ENCODE measurements around the gene MPP2.
"Not testable (repeated sequence)": the region's sequence is repeated elsewhere in the genome, so short reads cannot be mapped to it uniquely, and the experiment has no call there.

MPP2 gene

DNA sequence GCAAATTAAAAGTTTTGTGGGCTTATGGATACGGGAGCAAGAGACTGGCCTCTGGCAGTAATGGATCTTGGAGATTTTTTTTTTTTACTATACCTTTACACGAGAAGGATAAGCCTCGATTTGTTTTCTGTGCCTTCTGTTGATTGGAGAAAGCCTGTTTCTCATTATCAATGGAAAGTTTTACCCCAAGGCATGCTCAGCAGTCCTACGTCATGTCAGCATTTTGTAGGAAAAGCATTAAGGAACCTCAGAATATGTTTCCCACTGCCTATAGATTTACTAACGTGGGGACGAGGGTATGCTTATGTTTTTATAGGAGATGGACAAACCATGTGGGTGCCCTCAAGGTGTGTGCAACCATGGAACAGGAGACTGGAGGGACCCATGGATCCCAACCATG lies 33.5 kb downstream of the MPP2 start:
- no peak for DNase-seq

DNA sequence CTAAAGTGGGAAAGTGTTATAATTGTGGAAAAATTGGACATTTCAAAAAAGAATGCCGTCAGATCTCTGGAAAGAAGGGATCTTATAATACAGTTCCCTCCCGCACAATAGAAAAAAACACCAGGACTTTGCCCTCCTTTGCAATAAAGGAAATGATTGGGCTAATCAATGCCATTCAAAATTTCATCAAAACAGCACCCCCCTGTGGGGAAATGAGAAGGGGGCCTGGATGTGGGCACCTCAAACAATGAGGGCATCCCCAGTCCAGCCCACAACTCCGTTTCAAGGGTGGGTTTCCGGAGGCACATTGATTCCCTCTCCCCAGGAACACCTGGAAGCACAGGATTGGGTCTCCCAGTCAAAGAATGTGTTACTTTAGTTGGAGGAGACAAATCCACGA lies 34.2 kb downstream of the MPP2 start:
- DNase-seq, result no peak

DNA sequence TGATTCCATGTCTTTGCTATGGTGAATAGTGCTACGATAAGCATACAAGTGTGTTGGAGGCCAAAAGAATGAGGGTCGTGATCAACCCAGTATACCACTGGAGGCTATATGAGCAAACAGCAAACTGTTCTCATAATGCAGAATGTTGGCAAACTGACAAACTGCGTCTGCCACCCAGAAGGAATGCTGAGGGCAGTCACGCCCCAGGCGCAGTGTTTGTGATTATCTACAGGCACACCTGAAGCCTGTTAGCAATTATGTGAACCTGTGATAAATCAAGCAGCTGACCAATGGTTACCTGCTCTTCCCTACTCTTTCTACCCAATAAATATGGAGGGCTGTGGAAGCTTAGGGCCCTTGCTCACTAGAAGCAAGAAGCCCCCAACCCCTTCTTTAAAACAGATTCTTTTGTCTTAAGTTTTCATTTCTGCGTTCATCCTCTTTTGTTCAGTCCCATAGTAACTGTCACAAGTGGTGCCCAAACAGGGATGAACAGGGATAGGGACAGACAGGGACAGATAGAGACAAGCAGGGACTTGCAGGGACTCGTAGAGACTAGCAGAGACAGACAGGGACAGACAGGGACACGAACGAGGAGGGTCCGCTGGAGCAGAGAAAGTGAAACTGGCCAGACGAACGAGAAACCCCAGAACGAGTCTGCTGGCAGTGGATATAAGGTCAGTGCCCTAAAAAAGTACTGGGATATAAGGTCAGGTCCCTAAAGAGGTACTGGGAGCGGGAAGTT lies 35.2 kb downstream of the MPP2 start:
- DNase-seq, result no peak

DNA sequence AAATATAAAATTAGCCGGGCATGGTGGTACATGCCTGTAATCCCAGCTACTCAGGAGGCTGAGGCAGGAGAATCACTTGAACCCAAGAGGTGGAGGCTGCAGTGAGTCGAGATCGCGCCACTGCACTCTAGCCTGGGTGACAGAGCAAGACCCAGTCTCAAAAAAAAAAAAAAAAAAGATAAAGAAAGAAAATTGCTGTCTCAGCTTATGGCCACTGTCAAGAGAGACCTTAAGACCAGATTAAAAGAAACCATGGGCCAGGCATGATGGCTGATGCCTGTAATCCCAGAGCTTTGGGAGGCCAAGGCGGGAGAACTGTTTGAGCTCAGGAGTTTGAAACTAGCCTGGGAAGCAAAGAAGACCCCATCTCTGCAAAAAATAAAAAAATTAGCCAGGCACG lies 38.3 kb downstream of the MPP2 start:
- not testable (repeated sequence) for DNase-seq

DNA sequence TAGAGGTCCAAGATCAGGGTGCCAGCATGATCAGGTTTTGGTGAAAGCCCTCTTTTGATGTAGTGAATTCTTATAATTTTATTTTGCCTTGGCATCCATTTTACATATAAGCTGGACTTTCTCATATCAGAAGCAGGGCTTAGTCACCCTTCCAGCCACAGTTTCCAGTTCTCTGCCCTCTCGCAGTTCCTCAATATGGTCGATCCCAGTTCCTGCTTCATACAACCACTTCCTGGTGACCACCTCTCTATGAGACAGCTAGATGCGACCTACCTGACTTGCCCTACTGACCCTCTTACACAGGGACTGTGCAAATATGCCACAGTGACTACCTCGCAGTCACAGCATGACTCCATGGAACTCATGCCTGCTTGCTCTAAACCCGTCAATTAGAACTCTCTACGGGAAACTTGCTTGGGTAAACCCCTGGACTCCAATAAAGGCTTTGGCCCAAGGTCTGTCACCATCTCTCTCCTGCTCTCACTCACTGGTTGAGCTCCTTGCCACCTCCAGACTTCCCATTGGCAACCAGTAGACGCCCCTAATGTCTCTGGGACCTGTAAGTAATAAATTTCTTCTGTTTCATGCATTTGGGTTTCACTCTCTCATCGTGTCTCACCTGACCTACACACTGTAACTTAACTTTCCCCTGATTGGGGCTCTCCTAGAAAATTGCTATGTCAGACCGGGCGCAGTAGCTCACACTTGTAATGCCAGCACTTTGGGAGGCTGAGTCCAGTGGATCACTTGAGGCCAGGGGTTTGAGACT lies 38.9 kb downstream of the MPP2 start:
- no peak for DNase-seq

DNA sequence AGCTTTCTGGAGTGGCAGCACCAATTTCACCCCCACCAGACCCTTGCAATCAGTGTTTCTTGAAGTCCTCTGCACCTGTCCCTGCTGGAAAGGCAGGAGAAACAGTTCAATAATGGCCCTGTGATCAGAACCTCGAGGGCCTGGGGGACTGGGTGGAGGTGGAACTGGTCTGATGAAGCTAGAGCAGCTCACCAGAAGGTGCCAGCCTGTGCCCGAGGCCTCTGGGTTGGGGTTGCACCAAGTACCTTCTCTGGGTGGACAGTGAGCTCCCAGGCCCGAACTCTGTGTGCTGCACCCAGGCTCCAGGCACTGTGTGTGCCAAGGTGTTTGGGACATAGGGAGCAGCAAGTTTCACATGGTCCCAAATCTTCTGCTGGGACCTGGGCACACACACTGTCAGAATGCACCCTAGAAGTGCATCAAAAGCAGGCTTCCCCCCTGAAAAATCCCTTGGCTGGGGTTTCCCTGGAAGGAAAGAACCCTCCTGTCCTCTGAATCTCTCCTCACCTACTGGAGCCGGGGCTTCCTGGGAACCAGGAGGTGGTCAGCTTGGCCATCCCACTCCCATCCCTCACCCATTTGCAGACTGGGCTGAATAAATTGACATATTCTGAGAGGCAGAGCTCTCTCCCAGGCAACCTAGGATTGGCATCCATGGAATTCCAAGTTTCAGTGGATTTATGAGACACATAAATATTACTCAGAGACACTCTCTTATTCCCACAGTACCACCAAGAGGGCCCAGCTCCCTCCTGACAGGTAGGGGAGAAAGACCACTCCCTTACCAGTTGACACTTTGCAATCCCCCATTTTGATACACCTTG lies 43.0 kb downstream of the MPP2 start:
- no peak for DNase-seq

DNA sequence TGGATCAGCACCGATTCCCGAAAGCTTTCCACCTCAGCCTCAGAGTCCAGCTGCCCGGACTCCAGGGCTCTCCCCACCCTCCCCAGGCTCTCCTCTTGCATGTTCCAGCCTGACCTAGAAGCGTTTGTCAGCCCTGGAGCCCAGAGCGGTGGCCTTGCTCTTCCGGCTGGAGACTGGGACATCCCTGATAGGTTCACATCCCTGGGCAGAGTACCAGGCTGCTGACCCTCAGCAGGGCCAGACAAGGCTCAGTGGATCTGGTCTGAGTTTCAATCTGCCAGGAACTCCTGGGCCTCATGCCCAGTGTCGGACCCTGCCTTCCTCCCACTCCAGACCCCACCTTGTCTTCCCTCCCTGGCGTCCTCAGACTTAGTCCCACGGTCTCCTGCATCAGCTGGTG lies 45.4 kb downstream of the MPP2 start:
- DNase-seq, result no peak

DNA sequence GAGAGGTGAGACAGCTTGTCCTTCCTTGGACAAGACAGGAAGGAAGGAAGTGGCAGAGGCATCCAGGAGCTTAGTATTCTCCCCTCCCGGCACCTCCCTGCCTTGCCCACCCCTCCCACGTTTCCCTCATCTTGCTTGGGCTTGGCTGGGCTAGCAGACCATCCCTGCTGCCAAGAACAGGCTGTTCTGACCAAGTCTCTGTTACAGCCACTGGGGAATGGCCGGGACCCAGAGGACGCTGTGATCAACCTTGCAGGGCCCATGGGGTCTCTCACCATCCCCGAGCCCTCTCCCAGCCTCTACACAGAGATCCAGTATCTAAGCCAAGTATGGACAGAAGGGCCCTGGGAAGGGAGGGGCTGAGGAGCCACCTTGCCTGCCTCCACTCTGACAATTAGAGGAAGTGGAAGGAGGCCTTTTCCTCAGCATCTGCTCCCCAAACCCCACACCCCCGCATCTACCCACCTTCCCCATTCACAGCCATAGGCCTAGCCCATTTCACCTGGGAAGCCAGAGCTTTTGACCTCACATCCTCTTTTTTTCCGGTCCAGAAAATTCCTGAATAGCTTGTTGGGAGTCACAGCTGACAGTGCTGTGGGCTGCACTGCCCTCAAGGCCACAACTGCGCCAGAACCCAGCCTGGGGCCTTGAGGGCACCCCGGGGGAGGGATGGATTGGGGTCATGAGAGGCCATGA lies 46.3 kb downstream of the MPP2 start:
- DNase-seq, result no peak

DNA sequence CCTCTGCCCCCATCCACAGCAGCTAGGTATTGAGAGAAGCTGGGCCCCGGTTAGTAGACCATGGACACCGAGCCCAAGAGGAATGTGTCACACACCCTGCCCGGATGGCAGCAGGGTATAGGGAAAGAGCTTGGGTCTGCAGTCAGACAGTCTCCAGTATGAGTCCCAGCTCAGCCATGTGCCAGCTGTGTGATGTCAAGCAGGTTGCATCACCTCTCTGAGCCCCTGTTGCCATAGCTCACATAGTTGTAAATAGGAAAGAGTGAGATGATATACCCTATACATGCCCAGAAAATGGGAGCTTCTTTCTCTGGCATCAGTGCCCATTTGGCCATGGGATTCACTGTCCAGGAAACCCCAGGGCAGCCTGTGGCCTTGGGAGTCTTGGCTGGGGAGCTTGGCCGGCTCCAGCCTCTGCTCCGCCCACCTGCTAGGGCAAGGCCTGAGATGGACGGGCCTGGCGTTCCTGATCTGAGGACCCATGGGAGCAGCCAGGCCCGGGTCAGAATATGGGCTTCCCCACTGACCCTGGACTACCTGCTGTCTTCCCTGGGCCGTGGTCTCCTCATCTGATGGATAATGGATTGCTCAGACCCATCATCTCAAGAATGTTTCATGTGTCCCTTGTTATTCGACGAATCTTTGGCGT lies 47.1 kb downstream of the MPP2 start:
- no peak for DNase-seq

DNA sequence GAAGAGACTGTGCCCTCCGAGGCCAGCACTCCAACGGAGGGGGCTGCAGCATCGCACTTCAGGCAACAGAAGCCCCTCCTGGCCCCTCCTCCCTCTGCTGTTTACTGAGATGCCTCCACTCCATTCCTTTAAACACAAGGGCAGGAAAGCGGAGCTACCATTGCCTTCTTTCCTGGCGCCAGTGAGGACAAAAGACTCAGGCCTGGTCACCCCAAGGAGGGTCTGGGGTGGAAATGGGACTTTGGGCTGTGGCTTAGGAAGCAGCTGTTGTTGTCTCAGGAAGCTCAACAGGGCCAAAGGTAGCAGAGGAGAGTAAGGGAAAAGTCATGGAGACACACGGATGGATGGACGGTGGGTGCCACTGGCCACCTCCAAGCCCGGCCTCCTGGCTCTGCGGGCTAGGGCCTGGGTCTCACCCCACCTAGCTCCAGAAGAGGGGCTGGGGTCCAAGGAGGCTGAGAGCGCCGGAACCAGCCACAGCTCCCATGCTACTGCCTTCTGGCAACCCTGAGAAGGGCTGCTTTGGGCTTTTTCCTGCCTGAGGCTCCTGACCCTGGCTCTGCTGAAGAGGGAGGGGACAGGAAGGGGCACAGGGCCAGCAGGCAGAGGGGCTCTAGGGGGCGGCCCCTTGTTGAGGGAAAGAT lies 49.3 kb downstream of the MPP2 start:
- no peak for DNase-seq

DNA sequence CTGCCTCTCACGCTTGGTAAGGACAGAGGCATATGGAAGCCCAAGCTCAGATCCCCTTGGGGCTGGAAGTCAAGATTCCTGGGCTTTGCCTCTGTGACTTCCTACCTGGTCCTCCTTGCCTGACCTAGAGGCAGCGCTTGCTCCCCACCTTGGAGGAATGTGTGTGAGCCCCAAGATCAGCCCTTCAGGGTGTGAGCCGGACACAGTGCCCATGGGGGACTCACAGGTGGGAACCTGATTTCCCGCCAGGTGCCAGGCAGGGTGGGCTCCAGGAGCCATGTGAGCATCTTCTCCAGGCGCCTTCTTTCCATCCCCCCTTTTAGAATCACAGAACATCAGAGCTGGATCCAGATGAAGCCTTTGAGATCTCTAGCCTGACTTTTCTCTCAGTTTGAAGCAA lies 50.2 kb downstream of the MPP2 start:
- no peak for DNase-seq

DNA sequence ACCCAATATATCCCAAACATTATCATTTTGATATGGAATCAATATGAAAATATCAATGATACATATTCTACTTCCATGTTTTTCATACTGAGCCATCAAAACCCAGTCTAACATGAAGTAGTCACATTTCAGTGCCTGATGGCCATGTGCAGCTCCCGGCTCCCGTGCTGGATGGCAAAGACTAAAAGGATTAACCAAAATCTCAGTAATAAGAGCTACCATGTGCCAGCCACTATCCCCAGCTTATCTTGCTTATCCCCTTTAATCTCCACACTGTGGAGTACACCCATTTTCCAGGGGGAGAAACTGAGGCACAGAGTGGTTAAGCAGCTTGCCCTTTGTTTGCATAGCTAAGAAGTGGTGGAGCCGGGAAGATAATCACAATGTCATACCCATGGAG lies 51.2 kb downstream of the MPP2 start:
- DNase-seq, result no peak

DNA sequence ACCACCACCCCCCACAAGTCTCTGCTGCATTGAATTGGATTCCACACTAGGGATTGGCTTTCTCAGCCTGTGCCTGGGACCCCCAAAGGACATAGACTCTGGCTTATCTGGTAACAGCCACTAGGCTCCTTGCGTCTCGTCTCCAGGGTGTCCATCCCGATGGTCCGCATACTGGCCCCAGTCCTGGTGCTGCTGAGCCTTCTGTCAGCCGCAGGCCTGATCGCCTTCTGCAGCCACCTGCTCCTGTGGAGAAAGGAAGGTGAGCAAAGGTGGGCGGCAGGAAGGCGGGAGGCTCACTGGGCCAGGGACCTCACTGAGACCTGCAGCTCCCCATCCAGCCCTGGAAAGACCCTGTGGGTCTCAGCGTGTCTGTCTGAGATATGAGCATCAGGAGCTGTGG lies 52.3 kb downstream of the MPP2 start:
- DNase-seq, result no peak

DNA sequence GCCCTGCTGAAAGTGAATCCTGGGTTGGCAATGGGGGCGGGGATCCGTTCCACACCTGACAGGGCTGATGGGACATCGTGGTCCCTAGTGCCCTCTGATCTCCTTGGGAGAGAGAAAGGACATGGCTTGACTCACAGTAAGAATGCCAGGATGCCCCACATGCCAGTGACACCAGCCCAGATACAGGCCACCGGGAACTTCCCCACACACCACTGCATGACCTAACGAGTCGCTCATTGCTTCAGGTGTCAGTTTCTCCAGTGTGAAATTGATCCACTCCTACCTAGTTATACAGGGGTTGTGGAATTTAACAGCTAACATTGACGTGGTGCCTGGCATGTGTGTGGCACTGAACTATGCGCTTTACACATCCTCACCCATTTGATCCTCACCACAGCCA lies 52.8 kb downstream of the MPP2 start:
- no peak for DNase-seq

DNA sequence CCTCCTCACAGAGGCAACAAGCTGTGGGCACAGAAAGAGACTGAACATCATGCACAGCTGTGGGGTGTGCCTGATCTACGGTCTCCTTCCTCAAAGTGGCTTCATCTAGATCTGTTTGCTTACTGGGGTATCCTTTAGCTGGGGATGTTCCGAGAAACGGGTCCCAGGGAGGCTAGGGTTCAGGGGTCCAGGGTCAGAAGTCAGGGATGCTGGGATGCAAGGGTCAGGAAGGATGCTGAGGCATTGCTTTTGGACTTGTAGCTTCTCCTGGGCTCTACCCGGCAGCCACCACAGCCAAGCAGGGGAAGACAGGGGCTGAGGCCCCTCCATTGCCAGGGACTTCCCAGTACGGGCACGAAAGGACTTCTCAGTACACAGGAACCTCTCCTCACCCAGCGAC lies 53.8 kb downstream of the MPP2 start:
- DNase-seq, result no peak

DNA sequence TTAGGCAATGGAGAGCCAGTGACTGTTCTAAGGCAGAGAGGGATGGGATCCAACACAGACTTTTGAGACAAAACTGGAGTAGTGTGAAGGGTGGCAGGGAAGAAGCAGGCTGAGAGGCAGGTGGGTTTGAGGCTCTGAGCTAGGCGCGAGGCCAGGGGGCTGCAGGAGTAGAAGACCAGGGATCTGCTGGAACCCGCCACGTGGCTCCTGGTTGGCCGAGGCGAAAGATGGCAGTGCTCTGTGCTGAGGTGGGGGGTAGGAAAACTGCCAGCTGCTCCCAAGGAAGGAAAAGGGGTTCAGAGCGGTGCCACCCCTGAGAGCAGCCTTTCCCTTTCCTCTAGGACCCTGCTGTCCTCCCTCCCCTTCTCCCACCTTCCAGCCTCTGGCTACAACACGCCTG lies 54.8 kb downstream of the MPP2 start:
- no peak for DNase-seq

DNA sequence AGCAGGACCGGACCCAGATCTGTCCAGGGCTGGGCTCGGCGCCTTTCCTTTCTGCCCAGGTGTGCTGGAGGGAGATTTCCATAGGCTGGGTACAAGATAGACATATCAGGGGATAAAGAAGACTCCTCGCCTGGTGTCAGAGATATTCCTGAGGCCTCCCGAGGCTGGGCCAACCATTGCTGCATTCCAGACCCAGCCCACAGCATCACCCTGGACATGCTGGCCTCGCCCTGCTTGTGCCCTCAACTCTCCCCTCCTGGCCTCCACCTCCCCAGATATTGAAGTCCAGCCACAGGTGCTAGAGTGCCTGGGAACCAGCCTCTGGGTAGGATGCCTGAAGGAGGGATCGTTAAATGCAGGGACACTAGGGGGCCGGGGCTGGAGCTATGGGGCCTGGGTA lies 58.2 kb downstream of the MPP2 start:
- DNase-seq, result no peak

DNA sequence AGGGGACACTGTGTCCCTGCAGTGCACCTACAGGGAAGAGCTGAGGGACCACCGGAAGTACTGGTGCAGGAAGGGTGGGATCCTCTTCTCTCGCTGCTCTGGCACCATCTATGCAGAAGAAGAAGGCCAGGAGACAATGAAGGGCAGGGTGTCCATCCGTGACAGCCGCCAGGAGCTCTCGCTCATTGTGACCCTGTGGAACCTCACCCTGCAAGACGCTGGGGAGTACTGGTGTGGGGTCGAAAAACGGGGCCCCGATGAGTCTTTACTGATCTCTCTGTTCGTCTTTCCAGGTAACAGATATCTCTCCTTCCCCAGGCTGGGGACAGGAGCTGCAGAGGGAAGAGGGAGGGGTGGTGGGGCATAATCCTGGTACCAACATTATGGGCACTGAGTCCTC lies 58.7 kb downstream of the MPP2 start:
- no peak for DNase-seq

DNA sequence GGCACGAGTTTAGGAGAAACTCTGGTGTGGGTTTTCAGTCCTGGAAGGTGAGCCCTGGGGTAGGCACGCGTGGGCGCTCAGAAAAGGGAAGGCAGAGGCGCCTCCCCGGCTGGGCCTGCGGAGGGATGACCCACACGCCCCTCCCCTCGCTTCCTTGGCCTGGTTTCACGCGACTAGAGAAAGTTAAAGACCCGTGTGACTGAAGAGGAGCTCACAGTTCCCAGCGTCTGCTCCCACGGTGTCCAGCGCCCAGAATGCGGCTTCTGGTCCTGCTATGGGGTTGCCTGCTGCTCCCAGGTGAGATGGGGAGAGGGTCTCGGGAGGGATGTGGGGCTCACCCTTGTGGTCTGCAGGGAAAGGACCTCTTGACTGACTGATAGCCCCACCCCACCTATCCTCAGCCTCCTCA lies 60.4 kb downstream of the MPP2 start, which contains the start of gene CD300LG:
CD300LG (plus strand) TSS at position 214 of the 409 bp plus-strand sequence; CDS start at position 255, 41 bp downstream.
- DNase-seq, result no peak

DNA sequence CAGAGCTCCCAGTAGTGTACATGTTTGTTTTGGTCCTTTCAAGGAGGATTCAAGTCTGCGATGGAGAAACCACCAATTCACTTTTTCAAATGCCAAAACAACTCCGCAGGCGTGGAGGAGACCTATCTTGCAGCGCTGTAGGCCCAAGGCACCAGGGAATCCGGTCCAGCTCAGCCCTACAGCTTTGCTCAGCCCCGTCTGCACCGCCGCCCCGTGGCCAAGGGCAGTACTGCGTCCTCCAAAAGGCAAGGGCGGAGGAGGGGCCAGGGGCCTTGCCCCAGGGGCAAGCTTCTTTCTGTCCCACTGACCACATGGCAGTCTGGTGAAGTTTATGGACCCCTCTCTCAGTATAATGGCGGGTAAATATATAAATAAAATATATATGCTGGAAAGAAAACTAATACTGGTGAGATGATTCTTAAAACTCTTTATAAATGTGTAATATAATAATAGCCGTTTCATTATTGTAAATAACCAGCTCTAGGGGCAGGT lies 61.1 kb downstream of the MPP2 start:
- DNase-seq, result peak; percentile 41

DNA sequence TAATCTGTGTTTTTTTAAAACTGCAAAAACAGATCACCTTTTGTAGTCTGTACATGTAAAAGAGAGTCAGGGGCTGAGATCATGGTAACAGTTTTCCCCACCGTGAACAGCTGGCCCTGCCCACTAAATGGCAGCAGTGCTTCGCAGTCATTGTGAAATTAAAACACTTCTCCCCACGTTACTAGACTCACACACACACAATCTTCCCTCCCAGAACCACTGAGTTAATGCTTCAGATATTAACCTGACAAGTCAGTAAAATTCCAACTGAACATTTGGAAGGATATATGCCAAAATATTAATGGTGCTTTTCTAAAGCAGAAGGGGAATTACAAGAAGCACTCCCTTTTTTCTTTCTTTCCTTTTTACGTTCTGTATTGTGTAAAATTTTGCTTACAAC lies 61.6 kb downstream of the MPP2 start:
- no peak for DNase-seq

DNA sequence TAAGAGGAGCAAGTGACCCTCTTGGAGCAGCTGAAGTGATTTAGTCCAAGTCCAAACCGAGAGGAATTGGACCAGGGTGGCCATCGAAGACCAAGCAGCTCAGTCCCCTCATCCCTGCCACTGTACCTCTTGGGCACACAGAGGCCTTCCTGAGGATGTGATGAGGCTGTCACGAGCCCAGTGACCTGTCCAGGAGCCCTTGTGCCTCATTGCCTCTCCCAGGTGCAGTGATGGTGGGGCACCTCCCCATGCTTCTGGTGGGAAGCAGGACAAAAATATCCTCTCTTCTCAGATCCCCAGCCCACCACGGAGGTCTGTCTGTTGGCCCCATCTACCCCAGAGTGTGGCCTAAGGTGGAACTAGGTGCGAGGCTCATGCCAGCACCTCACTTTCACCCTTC lies 63.1 kb downstream of the MPP2 start:
- DNase-seq, result no peak

Data from activated gamma-delta T cell (primary cell).